HG03139 (cell line): ENCODE results near the gene VPS26B.
"Not testable (repeated sequence)": the region's sequence is repeated elsewhere in the genome, so short reads cannot be mapped to it uniquely, and the experiment has no call there.

Experiments
- ATAC-seq: cut with Tn5 transposase; IDR thresholded peaks from one replicate; pipeline ENCODE4 v1.9.1; 2021; ENCODE audit not compliant: unreplicated experiment

The VPS26B gene

DNA sequence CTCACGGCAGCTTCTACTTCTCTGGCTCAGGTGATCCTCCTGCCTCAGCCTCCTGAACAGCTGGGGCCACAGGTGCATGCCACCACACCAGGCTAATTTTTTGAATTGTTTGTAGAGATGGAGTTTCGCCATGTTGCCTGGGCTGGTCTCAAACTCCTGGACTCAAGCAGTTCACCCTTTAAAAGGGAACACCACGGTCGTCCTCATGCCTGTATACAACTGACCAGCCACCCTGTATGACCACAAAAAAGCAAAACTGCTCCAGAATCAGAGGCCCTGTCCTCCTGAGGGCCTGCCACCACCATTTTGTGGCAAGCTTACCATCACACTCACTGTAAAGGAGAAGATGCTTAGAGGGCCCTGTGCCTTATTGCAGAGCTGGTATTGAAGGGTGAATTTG lies 53.9 kb downstream of the VPS26B start:
- ATAC-seq = no peak

DNA sequence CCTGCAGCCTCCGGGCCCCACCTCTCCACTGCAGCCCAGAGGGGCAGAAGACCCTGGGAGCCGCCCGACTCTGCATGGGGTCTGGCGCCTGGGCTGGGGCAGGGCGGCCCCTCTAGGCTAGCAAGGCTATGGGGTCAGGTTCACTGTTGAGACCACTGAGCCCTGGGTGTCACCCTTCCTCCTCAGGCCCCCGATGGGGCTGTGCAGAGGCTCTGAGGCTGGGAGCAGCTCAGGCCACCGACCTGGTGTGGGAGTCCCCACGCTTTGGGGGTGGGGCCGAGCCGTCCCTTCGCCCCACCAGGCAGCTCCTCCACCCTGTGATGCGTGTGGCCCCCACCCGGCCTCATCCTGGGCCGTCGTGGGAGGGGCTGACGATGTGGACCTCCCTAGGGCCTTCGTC lies 57.2 kb downstream of the VPS26B start:
- ATAC-seq = not testable (repeated sequence)

DNA sequence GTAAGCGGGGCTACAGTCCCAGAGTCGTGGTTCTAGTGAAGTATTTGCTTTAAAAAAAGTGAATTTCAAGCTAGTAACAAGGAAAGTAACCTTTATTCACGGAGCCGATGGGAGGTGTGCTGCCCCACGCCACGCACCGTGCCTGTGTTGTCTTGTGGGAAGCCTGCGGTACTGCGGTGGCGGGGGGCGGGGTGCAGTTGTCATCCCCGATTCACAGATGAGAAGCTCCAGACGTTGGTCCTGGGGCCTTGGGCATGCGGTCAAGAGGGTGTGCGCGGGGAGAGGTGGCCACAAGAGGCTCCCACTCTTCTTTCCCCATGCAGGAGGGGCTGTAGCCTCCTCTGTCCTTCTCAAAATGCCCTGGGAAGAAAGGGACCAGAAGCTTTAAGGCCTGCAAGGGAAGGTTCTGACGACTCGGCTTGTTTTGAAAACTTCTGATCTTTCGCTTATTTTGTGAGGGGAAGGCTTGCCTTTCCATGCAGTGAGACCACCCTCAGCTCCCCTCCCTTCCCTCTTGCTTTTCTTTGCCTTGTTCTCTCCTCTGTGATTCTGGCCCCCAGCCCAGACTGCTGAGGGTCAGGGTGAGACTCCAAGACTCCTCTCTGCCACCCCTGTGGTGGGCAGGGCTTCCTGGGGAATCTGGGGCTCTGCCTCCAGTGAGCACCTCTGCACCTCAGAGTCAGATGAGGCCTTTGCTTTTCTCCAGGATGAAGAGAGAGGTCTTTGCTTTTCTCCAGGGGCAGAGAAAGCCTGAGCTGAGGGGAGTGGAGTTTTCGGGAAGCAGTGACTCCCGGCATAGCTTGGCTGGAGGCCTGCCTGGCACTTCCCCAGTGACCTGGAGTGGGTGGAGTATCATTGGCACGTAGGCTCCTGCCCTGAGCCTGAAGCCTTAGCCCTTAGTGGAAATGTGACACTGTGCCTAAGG lies 57.9 kb downstream of the VPS26B start:
- no peak for ATAC-seq

DNA sequence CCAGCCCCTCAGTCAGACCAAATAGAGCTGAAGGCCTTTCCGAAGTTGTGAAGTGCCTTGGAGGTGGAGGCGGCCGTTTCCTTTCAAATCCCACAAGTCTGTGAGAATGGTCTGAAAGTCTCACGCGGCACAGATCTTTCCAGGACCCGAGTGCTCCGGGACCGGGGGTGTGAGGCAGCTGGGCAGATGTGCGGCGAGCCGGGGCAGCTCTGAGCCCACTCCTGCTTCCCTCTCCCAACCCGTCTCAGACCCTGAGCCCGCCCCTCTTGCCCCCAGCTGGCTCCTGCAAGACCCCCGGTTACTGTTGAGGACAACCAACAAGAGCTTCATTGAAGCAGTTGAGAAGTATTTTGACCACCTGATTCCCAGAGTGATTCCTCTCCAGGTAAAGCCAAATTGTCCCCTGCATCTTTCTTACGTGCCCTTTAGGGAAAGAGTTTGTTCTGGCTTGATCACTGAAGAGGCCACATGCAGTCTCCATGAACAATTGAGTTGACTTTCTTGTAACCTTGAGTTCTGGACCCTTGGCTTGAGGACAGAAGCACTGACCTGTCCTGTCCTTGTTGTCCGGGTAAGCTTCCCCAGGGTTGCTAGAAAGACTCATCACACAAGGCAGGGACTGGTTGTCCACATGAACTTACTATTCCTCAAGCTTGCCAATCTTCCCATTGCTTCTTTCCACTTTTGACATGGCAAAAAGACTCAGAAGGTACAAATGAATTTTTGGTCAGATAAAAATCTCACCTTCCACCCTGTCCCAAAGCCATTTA lies 59.2 kb downstream of the VPS26B start:
- ATAC-seq = no peak

DNA sequence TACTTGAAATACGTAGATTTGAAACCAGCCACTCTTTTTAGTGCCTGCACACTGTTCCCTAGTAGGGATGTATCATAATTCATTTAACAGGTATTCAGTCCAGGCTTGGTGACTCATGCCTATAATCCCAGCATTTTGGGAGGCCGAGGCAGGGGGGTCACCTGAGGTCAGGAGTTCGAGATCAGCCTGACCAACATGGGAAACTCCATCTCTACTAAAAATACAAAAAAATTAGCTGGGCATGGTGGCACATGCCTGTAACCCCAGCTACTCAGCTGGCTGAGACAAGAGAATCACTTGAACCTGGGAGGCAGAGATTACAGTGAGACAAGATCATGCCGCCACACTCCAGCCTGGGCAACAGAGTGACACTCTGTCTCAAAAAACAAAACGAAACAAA lies 59.9 kb downstream of the VPS26B start:
- ATAC-seq = not testable (repeated sequence)

DNA sequence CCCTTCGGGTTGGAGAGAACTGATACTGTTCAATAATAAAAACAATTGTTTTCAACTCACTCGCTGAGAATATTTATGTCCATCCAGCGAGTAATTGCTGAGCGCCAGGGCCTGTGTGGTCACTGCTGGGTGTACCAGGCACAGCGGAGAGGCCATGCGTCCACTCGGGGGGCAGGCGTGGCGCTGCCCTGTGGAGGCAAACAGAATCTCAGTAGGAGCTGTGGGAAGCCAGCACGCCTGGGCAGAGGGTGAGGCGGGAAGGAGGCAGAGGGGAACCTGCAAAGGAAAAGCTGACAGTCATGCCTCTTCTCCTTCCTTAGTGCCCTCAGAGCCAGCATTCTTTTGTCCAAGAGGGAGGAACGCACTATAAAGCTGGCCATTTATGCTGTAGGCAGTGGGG lies 63.1 kb downstream of the VPS26B start:
- no peak for ATAC-seq

DNA sequence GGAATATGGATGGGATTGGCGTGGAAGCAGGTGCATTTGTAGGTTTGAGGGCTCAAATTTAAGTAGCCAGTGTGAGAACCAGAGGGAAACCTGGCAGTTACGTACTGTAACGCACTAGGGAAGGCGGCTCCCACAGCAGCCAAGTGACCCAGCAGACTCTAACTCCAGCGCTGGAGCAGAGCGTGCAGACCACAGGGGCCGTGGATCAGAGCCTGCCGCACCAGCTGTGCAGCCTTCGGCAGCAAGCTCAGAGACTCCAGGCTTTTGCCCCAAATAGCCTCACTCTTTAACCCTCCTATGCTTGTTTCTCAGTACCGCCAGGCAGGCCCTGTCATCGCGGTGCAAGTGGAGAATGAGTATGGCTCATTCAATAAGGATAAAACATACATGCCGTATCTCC lies 64.0 kb downstream of the VPS26B start:
- no peak for ATAC-seq

DNA sequence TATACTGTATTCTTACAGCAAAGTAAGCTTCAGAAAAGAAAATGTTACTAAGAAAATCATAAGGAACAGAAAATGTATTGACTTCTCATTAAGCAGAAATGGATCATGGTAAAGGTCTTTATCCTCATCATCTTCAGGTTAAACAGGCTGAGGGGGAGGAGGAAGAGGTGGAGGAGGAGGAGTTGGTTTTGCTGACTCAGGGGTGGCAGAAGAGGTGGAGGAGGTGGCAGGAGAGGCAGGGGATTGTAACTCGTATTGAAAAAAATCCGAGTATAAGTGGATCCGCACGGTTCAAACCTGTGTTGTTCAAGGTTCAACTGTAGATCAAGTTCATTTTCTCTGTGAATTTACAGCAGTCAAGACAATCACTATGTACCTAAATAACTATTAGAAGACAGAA lies 64.7 kb downstream of the VPS26B start:
- no peak for ATAC-seq

DNA sequence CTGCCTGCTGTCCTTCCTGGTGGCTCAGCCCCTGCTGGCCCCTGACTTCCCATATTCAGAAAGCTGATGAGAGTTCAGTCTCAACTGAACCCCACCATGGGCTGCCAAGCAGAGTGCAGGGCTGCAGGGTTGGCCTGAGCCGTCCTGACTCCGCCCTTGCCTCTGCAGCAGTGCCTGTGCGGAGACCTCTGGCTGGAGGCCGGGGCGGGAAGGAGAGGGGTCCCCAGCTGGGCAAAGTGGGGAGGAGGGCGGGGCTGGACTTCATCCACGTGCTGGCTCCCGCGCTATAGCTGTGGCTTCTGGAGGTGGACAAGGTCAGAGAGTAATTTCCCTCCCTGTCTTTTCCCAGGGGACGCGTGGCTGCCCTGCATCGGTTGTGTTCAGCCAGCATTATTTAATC lies 65.3 kb downstream of the VPS26B start:
- ATAC-seq = no peak

DNA sequence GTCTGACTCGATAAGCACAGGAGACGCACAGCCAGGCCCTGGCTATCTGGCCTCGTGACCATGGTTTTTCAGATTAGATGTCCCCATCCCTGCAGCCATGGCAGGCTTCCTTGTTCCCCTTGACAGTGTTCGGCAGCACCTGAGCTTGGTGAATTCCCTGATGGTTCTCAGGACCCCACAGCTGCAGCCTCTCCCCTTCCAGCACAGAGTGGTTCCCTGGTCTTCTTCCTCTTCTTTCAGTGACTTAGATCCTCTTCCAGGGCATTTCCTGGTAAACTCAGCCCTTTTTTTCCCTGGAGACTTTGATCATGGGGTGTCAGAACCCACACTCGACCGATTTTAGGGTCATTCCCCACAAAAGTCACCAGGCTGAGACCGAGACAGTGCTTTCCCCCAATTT lies 66.2 kb downstream of the VPS26B start:
- ATAC-seq = no peak

DNA sequence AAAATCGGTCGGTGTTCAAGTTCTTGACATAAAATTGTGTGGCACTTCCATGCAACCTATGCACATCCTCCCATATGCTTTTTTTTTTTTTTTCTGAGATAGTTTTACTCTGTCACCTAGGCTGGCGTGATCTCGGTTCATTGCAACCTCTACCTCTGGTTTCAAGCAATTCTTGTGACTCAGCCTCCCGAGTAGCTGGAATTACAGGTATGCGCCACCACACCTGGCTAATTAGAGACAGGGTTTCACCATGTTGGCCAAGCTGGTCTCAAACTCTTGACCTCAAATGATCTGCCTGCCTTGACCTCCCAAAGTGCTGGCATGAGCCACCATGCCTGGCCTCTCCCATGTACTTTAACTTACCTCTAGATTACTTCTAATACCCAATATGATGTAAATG lies 66.7 kb downstream of the VPS26B start:
- ATAC-seq = no peak

DNA sequence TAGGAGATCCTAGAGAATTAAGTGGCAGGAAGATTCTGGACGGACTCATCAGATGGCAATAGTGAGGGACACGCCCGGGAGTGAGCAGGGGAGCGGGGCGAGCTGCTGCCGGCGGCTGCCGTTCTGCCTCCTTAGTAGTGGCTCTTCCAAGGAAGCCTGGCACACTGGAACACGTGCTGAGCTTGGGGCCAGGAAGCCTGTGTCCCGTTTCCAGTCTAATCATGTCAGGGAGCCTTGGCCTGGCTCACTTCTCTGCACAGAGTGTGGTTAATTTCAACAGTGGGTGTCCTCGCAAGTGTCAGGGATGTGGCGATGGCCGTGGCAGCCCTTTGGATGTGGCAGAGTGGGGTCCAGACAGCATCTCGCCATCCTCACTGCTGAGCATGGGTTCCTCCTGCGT lies 68.2 kb downstream of the VPS26B start:
- ATAC-seq = no peak

DNA sequence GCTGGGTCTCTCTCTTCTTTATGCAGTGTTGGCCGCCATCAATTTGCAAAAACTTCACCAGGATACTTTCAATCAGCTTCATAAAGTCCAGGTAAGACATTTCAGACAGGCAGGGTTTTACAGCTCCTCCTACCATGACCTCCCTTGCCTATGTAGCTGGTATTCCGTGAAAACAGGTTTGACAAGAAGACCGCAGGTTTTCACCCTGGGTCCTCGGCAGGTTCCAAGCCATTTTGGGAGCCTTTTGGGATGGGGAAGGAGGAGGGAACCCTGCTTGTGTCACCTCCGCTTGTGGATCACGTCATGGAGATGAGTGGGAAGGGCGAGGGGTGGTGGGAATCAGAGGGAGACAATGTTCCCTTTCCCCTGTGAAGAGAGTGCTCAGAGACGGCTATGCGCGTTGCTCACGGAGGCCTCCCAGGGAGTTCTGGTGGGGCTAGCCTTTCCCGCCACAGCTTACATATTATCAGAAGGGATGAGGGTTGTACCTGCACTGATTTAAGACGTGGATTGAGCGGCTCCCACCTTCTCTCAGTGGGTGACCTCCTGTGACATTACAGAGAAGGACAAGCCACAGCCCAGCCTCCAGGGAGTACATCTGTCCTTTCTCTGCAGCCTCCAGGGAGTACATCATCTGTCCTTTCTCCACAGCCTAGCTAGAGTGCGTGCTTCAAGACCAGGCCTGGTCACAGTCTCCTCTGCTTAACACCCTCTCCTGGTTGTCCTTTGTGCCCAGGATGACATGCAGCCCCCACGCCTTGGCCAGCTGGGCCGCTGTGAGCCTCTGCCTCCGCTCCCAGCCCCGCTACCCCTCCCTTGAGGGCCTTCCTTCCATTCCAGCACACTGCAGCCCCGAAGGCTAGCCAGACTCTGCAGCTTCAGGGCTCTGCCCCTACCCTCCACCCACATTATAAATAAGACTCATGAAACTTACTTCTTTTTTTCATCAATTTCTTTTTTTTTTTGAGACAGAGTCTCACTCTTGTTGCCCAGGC lies 68.9 kb downstream of the VPS26B start:
- ATAC-seq = no peak

DNA sequence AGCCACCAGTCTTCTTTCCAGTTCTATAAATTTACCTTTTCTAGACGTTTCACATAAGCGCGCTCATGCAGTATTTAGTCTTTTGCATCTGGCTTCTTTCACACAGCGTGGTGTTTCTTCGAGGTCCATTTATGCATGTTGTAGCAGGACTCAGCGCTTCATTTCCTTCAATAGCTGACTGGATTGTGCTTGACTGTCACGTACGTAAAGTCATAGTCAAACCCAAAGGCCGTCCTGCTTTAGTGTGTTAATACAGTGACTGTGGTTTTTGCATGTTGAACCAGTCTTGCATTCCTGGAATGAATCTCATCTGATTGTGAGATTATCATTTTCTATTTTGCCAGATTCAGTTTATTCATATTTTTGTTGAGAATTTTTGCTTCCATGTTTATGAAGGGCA lies 70.2 kb downstream of the VPS26B start:
- no peak for ATAC-seq
